CD4-positive, alpha-beta T cell treated with Interleukin-4 for 1 hour (primary cell): ENCODE measurements around the gene MTHFSD.

Experiments
- DNase-seq, 2 donors: peaks; one replicate each; pipeline ENCODE4 v3.0.0-alpha.2; 2020 to 2022

The MTHFSD gene

GRCh38 chr16:86581458-86581857, 26.4 kb upstream of the MTHFSD start:
- DNase-seq, result no peak

DNA sequence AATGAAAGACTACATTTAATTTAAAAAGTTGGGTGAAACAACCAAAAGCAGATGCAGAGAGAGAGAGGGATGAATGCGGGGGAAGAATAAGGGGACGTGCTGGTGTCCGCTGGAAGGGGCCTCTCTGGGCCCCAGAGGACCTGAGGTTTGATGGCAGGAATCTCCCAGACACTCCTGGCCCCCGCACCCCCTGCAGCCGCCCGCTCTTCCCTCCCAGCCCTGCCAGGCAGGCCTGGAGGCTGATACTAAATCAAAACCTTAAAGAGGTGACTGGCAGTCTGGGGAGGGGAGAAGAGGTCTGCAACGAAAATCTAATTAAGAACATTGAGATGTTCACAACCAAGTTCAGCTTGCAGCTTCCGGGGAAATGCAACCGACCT, 25.7 kb upstream of the MTHFSD start:
- DNase-seq, result no peak

DNA sequence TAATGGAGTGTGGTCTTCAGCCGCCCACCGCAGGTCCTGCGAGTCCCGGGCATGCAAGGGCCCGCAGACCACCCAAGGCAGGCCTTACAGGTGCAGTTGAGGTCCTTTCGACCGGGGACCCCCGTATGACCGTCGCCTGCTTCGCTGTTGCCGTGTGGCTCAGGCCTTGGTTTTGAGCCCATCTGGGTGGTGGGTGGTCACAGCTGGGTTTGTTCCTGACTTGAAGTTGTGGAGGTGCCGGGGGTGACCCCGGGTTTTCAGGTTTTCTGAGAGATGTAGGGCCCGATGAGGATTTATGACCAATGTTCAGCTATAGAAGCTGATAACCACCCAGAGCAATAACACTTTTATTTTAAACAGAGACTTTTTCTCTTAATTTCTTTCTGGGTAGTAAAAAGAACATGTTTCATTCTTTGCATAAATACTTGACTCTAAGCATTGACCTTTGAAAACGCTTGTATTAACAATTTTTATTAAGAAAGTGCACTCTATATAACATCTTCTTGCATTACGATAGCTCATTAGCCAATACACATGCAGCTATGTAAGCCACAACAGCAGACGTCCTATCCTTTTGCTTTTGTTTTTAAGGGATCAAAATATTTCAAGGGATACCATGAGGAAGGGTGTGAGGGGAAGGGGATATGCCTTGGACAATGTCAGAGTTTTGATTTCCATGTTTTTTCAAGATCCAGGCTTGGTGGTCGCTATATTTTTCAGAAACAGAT, 25.2 kb upstream of the MTHFSD start:
- no peak for DNase-seq

- no peak for DNase-seq
Observed at GRCh38 chr16:86579268-86580062, 24.4 kb upstream of the MTHFSD start.

DNA sequence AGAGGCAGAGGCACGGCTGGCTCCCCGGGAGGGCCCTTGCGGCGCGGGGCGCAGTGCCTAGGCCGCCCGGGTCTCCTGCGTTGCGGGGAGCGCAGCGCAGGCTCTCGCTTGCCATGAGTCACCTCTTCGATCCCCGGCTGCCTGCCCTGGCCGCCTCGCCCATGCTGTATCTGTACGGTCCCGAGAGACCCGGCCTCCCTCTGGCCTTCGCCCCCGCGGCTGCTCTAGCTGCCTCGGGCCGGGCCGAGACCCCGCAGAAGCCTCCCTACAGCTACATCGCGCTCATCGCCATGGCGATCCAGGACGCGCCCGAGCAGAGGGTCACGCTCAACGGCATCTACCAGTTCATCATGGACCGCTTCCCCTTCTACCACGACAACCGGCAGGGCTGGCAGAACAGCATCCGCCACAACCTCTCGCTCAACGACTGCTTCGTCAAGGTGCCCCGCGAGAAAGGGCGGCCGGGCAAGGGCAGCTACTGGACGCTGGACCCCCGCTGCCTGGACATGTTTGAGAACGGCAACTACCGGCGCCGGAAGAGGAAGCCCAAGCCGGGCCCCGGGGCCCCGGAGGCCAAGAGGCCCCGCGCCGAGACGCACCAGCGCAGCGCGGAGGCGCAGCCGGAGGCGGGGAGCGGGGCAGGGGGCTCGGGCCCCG, 23.7 kb upstream of the MTHFSD start:
- DNase-seq, result no peak

- DNase-seq, result no peak
Observed at GRCh38 chr16:86578061-86578599, 23.1 kb upstream of the MTHFSD start, which contains the start of gene FOXL1. TSS of gene FOXL1 (plus strand) at chr16:86578549. CDS start at chr16:86578724, 175 bp downstream.

DNA sequence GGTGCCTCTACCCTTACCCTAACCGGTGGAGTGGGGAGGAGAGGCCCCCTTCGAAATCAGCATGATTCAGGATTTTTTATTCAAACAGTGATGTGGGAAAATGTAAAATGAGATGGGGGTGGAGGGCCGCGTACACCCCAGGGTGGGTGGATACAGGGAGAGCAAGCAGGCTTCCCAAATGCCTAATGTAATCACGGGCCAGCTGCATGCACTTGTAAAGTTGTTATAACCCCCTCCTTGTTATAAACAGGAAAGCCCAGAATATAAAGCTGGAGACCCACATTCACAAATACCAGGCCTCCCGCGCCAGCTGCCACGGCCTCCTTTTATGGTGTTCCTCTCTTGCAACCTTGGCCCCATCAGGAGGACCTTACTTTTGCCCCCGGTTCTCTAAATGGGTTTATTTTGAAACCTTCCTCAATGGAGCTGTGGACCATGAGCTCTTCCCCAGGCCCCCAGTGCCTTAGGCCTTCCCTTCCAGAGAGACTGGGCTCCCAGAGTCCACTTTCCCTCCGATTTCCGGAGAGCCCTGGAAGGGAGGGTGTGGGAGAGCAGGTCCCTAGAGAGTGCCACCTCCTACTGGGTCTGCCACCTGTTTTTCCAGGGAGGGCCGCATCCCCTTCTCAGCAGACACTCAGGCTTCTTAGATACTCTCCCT, 22.4 kb upstream of the MTHFSD start:
- DNase-seq, result no peak

GRCh38 chr16:86576591-86577313, 21.7 kb upstream of the MTHFSD start:
- no peak for DNase-seq

GRCh38 chr16:86575754-86576557, 20.9 kb upstream of the MTHFSD start:
- peak; percentile 31 to 39 for DNase-seq

- no peak for DNase-seq
Observed at GRCh38 chr16:86575095-86575685, 20.2 kb upstream of the MTHFSD start.

DNA sequence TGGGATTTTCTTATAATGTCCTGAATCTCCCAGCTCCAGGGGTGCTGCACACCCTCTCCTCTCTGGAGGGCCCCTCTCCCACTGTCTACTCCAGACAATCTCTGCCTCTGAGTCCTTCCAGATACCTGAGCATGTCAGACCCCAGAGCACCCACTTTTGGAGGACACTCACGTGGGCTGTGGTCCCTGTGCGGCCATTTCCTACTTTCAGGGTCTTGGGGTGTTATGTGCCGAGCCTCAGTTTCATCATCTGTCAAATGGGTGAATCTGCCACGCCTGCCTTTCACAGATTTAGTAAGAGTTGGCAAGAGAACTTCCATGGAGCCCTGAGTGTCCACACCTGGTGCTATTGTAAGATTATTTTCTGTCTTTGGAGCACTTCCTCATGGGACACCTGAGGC, 19.6 kb upstream of the MTHFSD start:
- DNase-seq, result no peak

DNA sequence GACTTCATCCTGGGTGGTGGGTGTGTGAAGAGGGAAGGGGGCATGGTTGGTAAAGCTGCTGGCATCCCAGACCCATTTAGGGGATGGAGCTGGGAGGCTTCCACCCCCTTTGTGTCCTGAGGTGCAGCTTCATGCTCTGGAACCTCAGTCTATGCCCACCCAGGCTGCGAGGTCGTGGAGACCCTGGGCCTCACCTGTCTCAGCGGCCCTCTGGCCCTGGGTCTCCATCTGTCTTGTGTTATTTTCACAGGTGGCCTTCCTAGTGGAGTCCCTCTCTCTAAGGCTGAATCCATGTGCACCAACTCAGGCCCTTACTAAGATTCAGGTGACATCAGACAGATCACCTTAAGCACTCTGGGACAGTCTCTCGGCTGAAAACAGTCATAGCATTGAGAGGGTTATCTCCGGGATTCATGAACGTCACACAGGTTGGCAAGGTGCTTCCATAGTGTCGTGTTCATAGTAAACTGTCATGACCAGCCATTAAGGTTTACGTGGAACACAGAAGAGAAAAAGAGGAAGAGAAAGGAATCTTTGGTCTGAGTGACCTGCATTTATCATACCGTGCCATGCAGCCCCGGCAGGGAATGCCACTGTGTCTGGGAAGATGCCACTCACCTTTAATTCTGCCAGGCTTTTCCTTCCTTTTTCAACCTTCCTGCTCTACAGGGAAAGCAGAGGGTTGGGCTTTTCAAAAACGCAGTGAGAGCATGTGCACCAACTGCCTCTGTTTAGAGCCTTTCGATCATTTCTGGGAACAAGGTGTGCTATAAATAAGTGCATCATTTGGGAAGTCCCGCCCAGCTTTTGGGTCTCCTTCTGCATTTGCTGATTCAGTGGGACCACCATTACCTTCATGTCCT, 18.8 kb upstream of the MTHFSD start:
- DNase-seq, result no peak

DNA sequence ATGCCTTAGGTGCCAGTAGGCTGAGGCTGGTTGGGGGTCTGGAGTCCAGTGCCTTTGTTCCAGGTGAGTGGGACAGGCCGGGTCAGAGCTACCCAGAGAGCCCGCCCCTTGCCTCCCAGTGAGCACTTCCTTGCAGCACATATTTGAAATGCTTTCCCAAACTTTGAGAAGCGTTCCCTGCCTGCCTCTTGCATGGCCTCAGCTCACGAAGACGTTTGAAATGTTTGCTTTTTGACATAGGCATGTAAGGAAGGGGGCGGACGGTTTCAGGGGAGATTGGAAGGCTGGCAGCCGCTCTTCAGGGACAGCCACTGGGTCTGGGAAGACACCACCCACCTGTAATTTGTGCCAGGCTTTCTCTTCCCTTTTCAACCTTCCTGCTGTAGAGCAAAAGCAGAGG, 18.2 kb upstream of the MTHFSD start:
- DNase-seq, result no peak

GRCh38 chr16:86572606-86573005, 17.6 kb upstream of the MTHFSD start:
- no peak for DNase-seq

DNA sequence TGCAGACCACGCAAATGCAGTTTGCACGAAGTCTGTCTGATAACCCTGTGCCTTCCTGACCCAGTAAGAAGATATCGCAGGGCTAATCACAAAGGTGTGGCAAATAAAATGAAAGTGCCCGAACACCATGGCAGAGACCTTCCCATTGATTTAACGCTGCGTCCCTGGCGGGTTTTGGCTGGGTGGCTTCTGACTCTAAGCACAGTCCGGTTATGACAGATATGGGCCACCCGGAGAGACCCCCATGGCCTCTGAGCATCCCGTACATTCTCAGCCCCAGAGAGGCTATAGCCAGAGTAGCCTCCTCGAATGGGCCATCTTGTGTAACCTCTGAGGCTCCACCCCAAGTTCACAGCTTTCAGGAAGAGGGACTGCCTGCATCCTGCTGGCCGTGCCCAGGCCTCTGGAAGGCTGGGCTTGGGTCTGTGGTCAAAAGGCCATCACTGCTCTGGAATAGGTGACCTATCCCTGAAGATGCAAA, 17.0 kb upstream of the MTHFSD start:
- no peak for DNase-seq

GRCh38 chr16:86571530-86571915, 16.5 kb upstream of the MTHFSD start:
- no peak for DNase-seq

DNA sequence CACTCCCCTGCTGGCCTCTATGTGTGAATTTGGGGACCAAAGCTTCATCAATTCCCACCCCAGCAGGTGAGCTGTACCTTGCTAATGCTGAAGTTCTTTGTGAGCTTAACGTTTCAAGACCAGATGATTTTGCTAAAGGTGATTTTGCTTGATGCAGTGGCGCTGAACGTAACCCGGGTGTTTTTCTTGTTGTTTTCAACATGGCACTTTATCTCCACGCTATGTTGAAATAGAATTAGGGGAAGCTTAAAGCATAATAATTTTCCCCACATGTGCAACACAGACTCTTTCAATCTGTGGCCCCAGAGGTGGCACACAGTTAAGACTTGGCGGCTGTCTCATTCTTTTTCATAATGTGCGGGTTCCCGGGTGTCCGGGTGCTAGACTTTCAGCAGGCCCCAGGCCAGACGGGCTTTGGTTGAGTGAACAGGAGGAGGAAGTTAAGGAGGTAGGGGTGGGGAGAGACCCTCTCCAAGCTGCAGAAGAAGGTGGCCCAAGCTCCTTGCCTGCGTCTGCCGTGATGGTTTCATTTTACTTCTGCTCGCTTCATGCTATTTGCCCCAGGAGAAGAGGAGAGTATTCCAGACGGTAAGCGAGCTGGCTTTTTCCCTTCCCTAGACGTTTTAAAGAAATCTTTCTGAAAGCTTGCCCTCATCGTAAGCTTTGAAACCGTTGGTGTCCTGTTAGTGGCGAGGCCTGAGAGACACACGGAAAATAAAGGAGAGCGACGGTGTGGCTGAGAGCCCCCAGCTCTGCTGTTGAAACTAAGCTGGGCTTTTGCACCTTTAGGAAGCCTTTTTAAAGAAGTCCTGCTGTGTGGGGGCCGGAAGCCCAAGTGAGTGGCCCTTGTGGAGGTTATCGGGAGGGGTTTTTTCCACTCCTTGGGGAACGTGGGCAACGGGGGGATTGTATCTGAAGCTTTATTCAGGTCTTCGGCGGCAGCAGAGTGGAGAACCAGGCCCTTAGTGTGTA, 15.8 kb upstream of the MTHFSD start:
- DNase-seq, result no peak

DNA sequence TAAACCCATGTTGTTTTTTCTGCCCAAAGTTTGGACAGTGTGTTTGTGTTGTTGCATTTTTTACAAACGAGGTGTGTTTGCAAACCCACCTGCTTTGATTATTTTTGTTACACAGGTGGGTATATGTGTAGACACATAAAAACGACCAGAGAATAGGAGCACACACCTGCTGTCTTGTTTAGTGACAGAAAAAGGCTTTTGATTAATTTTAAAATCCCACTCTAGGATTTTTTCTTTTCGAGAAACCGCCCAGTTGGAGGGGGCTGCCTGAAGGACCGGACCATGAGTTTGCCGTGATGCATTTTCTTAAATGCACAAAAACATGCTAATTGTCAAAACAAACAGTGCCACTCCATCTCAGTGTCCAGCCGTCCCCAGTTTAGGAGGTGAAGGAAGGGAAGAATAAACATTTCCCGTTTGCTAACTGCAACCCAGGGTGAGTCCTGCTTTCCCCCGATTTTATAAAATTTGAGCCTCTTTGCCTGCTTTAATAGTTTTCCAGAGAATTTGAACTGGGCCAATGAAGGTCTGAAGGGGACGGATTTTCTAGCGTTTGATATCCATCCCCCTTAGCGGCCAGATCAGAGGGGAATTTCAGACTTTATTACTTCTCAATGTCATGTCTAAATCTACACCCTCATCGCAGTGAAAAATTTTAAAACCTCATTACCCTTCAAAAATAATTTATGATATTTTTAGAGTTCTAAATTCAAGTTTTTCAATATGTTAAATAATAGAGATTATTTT, 14.8 kb upstream of the MTHFSD start:
- DNase-seq, result no peak
